NT2/D1 (cell line): ENCODE measurements around the gene PHF2.

Source experiments
- YY1 ChIP-seq: IDR thresholded peaks from 2 replicates; pipeline ENCODE4 v1.6.1; 2011; ENCODE audit not compliant: insufficient read length, insufficient read depth
- ZNF274 ChIP-seq: IDR thresholded peaks from 2 replicates; pipeline ENCODE4 v1.6.1; 2011; ENCODE audit warnings: mild to moderate bottlenecking, low read depth, low read length

GRCh38 chr9:93574091-93574899 lies 2.1 kb upstream of the PHF2 start:
- no peak for TF ChIP-seq ZNF274
- no peak for TF ChIP-seq YY1
